HepG2 (cell line): Measurements from ENCODE around the gene MYO15A. TPM values are rescaled to one million over a fixed set of nuclear protein-coding genes. Genes with fewer than 3 reads are reported as not detected.
A peak's percentile ranks its signal among the peaks of the same experiment; 100 is the strongest.

Source experiments
- ATAC-seq: fragments of 200-7000 bp; cut with Tn5 transposase; 3 replicates; pipeline ENCODE4 v1.9.1; 2020; ENCODE audit warnings: mild to moderate bottlenecking, moderate library complexity
- BruUV-seq: library from RNA; stranded (reverse); fragments of 400-500 nt; replicated peaks from 2 replicates; lab custom pipeline; 2021; lab: Mats Ljungman, UMichigan
- CTCF ChIA-PET: fragments of 300-600 bp; formaldehyde crosslinking; extraction: SDS; loops from one replicate; lab custom pipeline; 2021; ENCODE audit warnings: low total read pairs, inconsistent platforms, low intra/inter-chr PET ratio; lab: Yijun Ruan, JAX
- POLR2A ChIA-PET: fragments of 350-600 bp; sonication (Branson Sonifier 250); formaldehyde crosslinking; loops from one replicate; lab custom pipeline; 2020; ENCODE audit warnings: antibody characterized with exemption, inconsistent platforms; lab: Yijun Ruan, JAX
- DNase-seq: peaks from one replicate; pipeline ENCODE4 v3.0.0-alpha.2; 2015; ENCODE audit warnings: low spot score
- FAIRE-seq: peaks from 3 replicates; lab custom pipeline; 2011; peaks lifted over from hg19 to GRCh38; lab: Jason Lieb, UNC
- H2AFZ ChIP-seq: one replicate; pipeline ENCODE4 v1.6.1; 2011; ENCODE audit warnings: low read length, inconsistent platforms
- H3K27ac ChIP-seq: fragments of 300-600 bp; 3 replicates; pipeline ENCODE4 v1.8.0; 2011; ENCODE audit warnings: mixed run types, mild to moderate bottlenecking, mixed read lengths, low read length, inconsistent platforms; ENCODE audit not compliant: insufficient read depth; ENCODE audit errors: extremely low read length
- H3K27me3 ChIP-seq, 2 experiments: fragments of 200-600 bp in 1 of 2; 2 replicates in 1 of 2; 3 replicates in 1 of 2; pipeline versions ENCODE4 v1.6.0 to v1.8.0; 2011; ENCODE audit warnings: low read length in 2 of 2, mild to moderate bottlenecking in 2 of 2, moderate library complexity in 2 of 2, inconsistent platforms in 1 of 2; ENCODE audit not compliant: insufficient read depth in 2 of 2, control insufficient read depth in 1 of 2
- H3K36me3 ChIP-seq, 2 experiments: fragments of 200-600 bp in 1 of 2; replicated peaks in 1 of 2; 2 replicates in 1 of 2; 3 replicates in 1 of 2; pipeline versions ENCODE4 v1.5.1 to v1.8.0; 2011; ENCODE audit warnings: low read length in 2 of 2, inconsistent platforms in 1 of 2; ENCODE audit not compliant: insufficient read depth in 2 of 2, control insufficient read depth in 1 of 2
- H3K4me1 ChIP-seq: 2 replicates; pipeline ENCODE4 v1.5.1; 2012; ENCODE audit warnings: low read length, inconsistent platforms; ENCODE audit not compliant: insufficient read depth
- H3K4me2 ChIP-seq: 2 replicates; pipeline ENCODE4 v1.6.0; 2011; ENCODE audit warnings: low read depth, low read length, inconsistent platforms
- H3K4me3 ChIP-seq, 3 experiments: fragments of 200-600 bp in 1 of 3; sonication (generic), shearing (Covaris generic) in 1 of 3; replicated peaks in 1 of 3; 2 replicates each; pipeline ENCODE4 v1.5.1; 2011 to 2016; ENCODE audit warnings: low read length in 3 of 3, inconsistent platforms in 2 of 3, low read depth in 2 of 3, mild to moderate bottlenecking in 2 of 3, control low read depth in 1 of 3, mixed read lengths in 1 of 3; ENCODE audit not compliant: insufficient read depth in 1 of 3
- H3K79me2 ChIP-seq: one replicate; pipeline ENCODE4 v1.6.1; 2011; ENCODE audit warnings: low read length, inconsistent platforms; ENCODE audit not compliant: insufficient read depth
- H3K9ac ChIP-seq: 2 replicates; pipeline ENCODE4 v1.6.0; 2011; ENCODE audit warnings: mild to moderate bottlenecking, low read depth, low read length, inconsistent platforms; ENCODE audit not compliant: insufficient read depth
- H3K9me3 ChIP-seq: 2 replicates; pipeline ENCODE4 v1.5.1; 2012; ENCODE audit warnings: mild to moderate bottlenecking, low read length
- H4K20me1 ChIP-seq: 2 replicates; pipeline ENCODE4 v1.6.0; 2011; ENCODE audit warnings: inconsistent platforms, mild to moderate bottlenecking, low read length, moderate library complexity; ENCODE audit not compliant: insufficient read depth
- CREB1 ChIP-seq, 2 experiments: fragments of 450-650 bp in 1 of 2; IDR thresholded peaks; 2 replicates each; pipeline ENCODE4 v1.6.1; 2016 to 2017; ENCODE audit warnings: control low read depth in 1 of 2, mild to moderate bottlenecking in 1 of 2, missing compliant biosample characterization in 1 of 2, missing genetic modification characterization in 1 of 2
- GMEB1 ChIP-seq: sonication (generic); formaldehyde crosslinking; IDR thresholded peaks from 2 replicates; pipeline ENCODE4 v1.5.1; 2020; ENCODE audit warnings: missing genetic modification reagents, mild to moderate bottlenecking, borderline replicate concordance
- ISX ChIP-seq: sonication (generic); formaldehyde crosslinking; conservative IDR thresholded peaks from 2 replicates; pipeline ENCODE4 v1.5.0; 2020; ENCODE audit warnings: missing genetic modification reagents
- KLF11 ChIP-seq: IDR thresholded peaks from 2 replicates; pipeline ENCODE4 v1.6.1; 2016; ENCODE audit warnings: missing compliant biosample characterization
- MAFF ChIP-seq: IDR thresholded peaks from 2 replicates; pipeline ENCODE4 v1.6.1; 2011; ENCODE audit warnings: low read depth, low read length, improper control_type of control experiment
- NFYB ChIP-seq: sonication (generic); formaldehyde crosslinking; IDR thresholded peaks from 2 replicates; pipeline ENCODE4 v1.4.0; 2020; ENCODE audit warnings: missing genetic modification reagents
- SIN3A ChIP-seq: IDR thresholded peaks from 2 replicates; pipeline ENCODE4 v1.6.1; 2011; ENCODE audit warnings: low read depth, mild to moderate bottlenecking, control low read depth, low read length, borderline replicate concordance
- SMAD3 ChIP-seq: sonication (generic); formaldehyde crosslinking; IDR thresholded peaks from 2 replicates; pipeline ENCODE4 v1.4.0; 2020; ENCODE audit warnings: missing genetic modification reagents
- SOX5 ChIP-seq: IDR thresholded peaks from 2 replicates; pipeline ENCODE4 v1.6.1; 2016; ENCODE audit warnings: borderline replicate concordance
- SP1 ChIP-seq, 2 experiments: fragments of 450-650 bp in 1 of 2; sonication (generic) in 1 of 2; formaldehyde crosslinking in 1 of 2; IDR thresholded peaks; 2 replicates each; pipeline versions ENCODE4 v1.4.0 to v1.6.1; 2016 to 2020; ENCODE audit warnings: missing genetic modification reagents in 1 of 2
- SPEN ChIP-seq: sonication (generic); formaldehyde crosslinking; IDR thresholded peaks from 2 replicates; pipeline ENCODE4 v1.5.1; 2020; ENCODE audit warnings: low read depth, mild to moderate bottlenecking, missing genetic modification reagents
- SUZ12 ChIP-seq: fragments of 150-350 bp; IDR thresholded peaks from 2 replicates; pipeline ENCODE4 v1.6.1; 2014; ENCODE audit warnings: low read depth, low read length
- YY1 ChIP-seq: IDR thresholded peaks from 2 replicates; pipeline ENCODE4 v1.6.1; 2011; ENCODE audit warnings: low read length, low read depth, moderate library complexity, mild to moderate bottlenecking; ENCODE audit not compliant: insufficient read depth, insufficient replicate concordance
- ZNF331 ChIP-seq: sonication (generic); formaldehyde crosslinking; IDR thresholded peaks from 2 replicates; pipeline ENCODE4 v1.4.0; 2020; ENCODE audit warnings: missing genetic modification reagents
- ZNF549 ChIP-seq: sonication (generic); formaldehyde crosslinking; IDR thresholded peaks from 2 replicates; pipeline ENCODE4 v1.5.0; 2020; ENCODE audit warnings: missing genetic modification reagents
- ZNF570 ChIP-seq: sonication (generic); formaldehyde crosslinking; IDR thresholded peaks from 2 replicates; pipeline ENCODE4 v1.4.0; 2020; ENCODE audit warnings: mild to moderate bottlenecking, missing genetic modification reagents, borderline replicate concordance
- ZNF790 ChIP-seq: sonication (generic); formaldehyde crosslinking; IDR thresholded peaks from 2 replicates; pipeline ENCODE4 v1.8.0; 2022; ENCODE audit warnings: missing genetic modification reagents, mild to moderate bottlenecking, borderline replicate concordance
- WGBS: methylation state at CpG from one replicate; pipeline ENCODE4 v1.1.6; 2017; ENCODE audit warnings: low lambda C conversion rate; 5-methylcytosine and 5-hydroxymethylcytosine counted together
- in situ Hi-C: cut with HindIII; loops from 2 replicates; pipeline ENCODE4 v1.10.0; 2017; ENCODE audit warnings: low pct_unique_long_range_greater_than_20kb; ENCODE audit not compliant: extremely low pct_ligation_motif_present
- intact Hi-C: fragments of 100-400 bp; cut with micrococcal nuclease; formaldehyde crosslinking; loops from one replicate; pipeline ENCODE4 v1.10.0; 2022; ENCODE audit not compliant: unreplicated experiment
- polyA plus RNA-seq, 8 experiments: library from polyadenylated mRNA; depleted of rRNA in 3 of 8; stranded (reverse) in 7 of 8; unstranded in 1 of 8; fragments of >200 nt; fragmentation: Illumina TruSeq in 4 of 8; extraction: Trizol in 4 of 8; gene quantifications; 2 replicates each; pipeline versions ENCODE4 v1.2.1 to v1.2.3, GENCODE V29; 2011 to 2016; ENCODE audit warnings: low read depth in 4 of 8, missing spikeins in 1 of 8, mixed read lengths in 1 of 8; ENCODE audit not compliant: insufficient read depth in 1 of 8
- total RNA-seq, 5 experiments: library from RNA; depleted of rRNA; stranded (reverse); fragments of >200 nt; fragmentation: Illumina TruSeq; extraction: Trizol; gene quantifications; 2 replicates each; pipeline ENCODE4 v1.2.3, GENCODE V29; 2016; ENCODE audit warnings: low read depth in 1 of 5
- TF ChIP-seq, protein P1 (sequence below): sonication (generic); formaldehyde crosslinking; IDR thresholded peaks from 2 replicates; pipeline ENCODE4 v1.4.0; 2020; ENCODE audit warnings: missing genetic modification reagents
- TF ChIP-seq, protein P2 (sequence below): IDR thresholded peaks from 2 replicates; pipeline ENCODE4 v1.6.1; 2012; ENCODE audit warnings: inconsistent platforms

MYO15A gene
- total and polyA plus RNA-seq, 2 of the 13 experiments (the other 11 are each of a cell fraction or from before 2014, with no cell fraction given), result 0.07 to 0.20 TPM

DNA sequence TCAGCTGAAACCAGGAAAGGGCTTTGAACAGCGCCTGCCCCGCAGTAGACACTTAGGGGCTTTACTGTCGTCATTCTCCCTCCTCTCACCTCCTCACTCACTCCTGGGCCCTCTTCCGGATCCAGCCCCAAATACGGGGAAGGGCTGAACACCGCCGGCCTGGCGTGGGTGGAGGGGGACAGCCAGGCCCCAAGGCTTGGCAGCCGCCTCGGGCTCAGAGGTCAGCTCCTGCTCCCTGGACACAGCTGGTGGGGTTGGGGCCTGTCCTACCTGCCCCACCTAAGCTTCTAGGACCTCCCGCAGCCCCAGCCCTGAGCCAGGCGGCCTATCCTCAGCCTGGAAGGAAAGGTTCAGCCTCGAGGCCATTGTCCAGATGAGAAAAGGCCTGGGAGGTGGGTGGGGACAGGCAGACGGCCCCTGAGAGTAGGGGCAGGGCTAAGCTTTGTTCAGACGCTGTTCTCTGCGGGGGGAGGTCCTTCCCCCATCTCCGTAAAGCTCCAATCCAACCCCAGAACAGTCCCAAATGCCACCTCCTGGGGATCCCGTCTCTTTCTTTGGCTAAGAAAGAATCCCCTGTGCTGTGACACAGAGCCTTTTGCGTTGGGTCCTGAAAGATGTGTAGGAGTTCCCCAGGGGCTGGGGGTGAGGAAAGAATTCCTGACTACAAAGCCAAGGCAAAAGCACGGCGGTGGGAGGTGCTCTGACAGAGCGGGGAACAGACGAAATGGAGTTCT lies 116.0 kb downstream of the MYO15A start (continued):
- TF ChIP-seq, protein P1, sequence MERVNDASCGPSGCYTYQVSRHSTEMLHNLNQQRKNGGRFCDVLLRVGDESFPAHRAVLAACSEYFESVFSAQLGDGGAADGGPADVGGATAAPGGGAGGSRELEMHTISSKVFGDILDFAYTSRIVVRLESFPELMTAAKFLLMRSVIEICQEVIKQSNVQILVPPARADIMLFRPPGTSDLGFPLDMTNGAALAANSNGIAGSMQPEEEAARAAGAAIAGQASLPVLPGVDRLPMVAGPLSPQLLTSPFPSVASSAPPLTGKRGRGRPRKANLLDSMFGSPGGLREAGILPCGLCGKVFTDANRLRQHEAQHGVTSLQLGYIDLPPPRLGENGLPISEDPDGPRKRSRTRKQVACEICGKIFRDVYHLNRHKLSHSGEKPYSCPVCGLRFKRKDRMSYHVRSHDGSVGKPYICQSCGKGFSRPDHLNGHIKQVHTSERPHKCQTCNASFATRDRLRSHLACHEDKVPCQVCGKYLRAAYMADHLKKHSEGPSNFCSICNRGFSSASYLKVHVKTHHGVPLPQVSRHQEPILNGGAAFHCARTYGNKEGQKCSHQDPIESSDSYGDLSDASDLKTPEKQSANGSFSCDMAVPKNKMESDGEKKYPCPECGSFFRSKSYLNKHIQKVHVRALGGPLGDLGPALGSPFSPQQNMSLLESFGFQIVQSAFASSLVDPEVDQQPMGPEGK, result peak; percentile 90

GRCh38 chr17:18225121-18225641 lies 116.6 kb downstream of the MYO15A start, which contains the start of gene LLGL1:
TSS of gene LLGL1 (plus strand) at chr17:18225635. CDS start at chr17:18225683, 48 bp downstream.
- intact Hi-C loops (no loop called here), in situ Hi-C loops (no loop called here)
- ChIA-PET CTCF (no interaction called here), POLR2A (interaction anchor here (0.6 to 3.2 kb wide), 7 partner anchors 9 to 90 kb away, joined by 3 to 29 read pairs (median 4); partner anchors contain the start of genes ALKBH5, MIEF2, SMCR8 and TOP3A)
- no peak for FAIRE-seq
- ATAC-seq, result peak; percentile 89
- no TSS peak for BruUV-seq
- Histone ChIP-seq H3K9me3 (no peaks in the 10 kb centered on the region), H3K27ac (peak within 1 kb of the TSS; percentile 60), H3K36me3 (no peaks in the 10 kb centered on the region), H2AFZ (peak within 1 kb of the TSS; percentile 52), H3K9ac (peak within 1 kb of the TSS; percentile 79), H3K27me3 (no peaks in the 10 kb centered on the region; a peak in 1 of 5 replicates), H3K4me2 (peak within 1 kb of the TSS; percentile 100), H3K4me3 (peak within 1 kb of the TSS; percentile 89 to 96 (median 93)), H4K20me1 (peaks cover 4% of the 10 kb centered on the region; the same call in 1 of the 2 replicates), H3K79me2 (peaks cover 21% of the 10 kb centered on the region), H3K4me1 (peaks cover 54% of the 10 kb centered on the region)
- peak; percentile 87 for DNase-seq
- WGBS, result 12% methylated on average over 5 of the region's 60 CpGs
- TF ChIP-seq SIN3A, result 0 out of 2 replicates have a peak, but pooled peaks have one; percentile 22
- no peak for TF ChIP-seq ZNF549 (CRISPR knock-in tag)
- TF ChIP-seq YY1, result peak; percentile 77
- peak; percentile 64; the same call in 1 of the 2 replicates for TF ChIP-seq GMEB1 (CRISPR knock-in tag)
- no peak for TF ChIP-seq KLF11 (CRISPR knock-in tag)
- no peak for TF ChIP-seq SMAD3 (CRISPR knock-in tag)
- 0 out of 2 replicates have a peak, but pooled peaks have one; percentile 32 for TF ChIP-seq ZNF331 (CRISPR knock-in tag)
- TF ChIP-seq ZNF790, result no peak
- TF ChIP-seq, protein P2, sequence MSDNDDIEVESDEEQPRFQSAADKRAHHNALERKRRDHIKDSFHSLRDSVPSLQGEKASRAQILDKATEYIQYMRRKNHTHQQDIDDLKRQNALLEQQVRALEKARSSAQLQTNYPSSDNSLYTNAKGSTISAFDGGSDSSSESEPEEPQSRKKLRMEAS, result peak; percentile 48; the same call in 1 of the 2 replicates
- TF ChIP-seq SUZ12, result peak; percentile 59; the same call in 1 of the 2 replicates
- 0 out of 2 replicates have a peak, but pooled peaks have one; percentile 22 for TF ChIP-seq SPEN (CRISPR knock-in tag)
- no peak for TF ChIP-seq MAFF
- peak; percentile 77 for TF ChIP-seq NFYB (CRISPR knock-in tag)
- TF ChIP-seq SP1 (IDR thresholded peaks at IDR 0.05), result no peak
- TF ChIP-seq SP1 (CRISPR knock-in tag; IDR thresholded peaks at IDR 0.05), result peak; percentile 62
- TF ChIP-seq SOX5 (CRISPR knock-in tag), result peak; percentile 54; the same call in 1 of the 2 replicates
- no peak for TF ChIP-seq CREB1 (IDR thresholded peaks at IDR 0.05)
- TF ChIP-seq CREB1 (CRISPR knock-in tag; IDR thresholded peaks at IDR 0.05), result no peak
- TF ChIP-seq ISX (CRISPR knock-in tag), result no peak
- no peak for TF ChIP-seq ZNF570 (CRISPR knock-in tag)
